OCI-LY1 (cell line): ENCODE measurements around the gene ACTA1.

ENCODE experiments used
- CTCF ChIP-seq: fragments of 200-600 bp; sonication (generic), shearing (Covaris generic); IDR thresholded peaks from 2 replicates; pipeline ENCODE4 v1.5.1; 2017; ENCODE audit warnings: mild to moderate bottlenecking, antibody characterized with exemption, low read length, moderate library complexity, mixed read lengths
- EZH2 ChIP-seq: fragments of 200-600 bp; sonication (generic), shearing (Covaris generic); IDR thresholded peaks from 2 replicates; pipeline ENCODE4 v1.8.0; 2017; ENCODE audit warnings: borderline replicate concordance, mixed run types, mild to moderate bottlenecking, antibody characterized with exemption, low read length, moderate library complexity, mixed read lengths

- TF ChIP-seq EZH2 (no peak), CTCF (no peak)
Observed at GRCh38 chr1:229479660-229480399, 45.9 kb upstream of the ACTA1 start.
